HK-2 (cell line): ENCODE measurements around the gene NR4A1.
A peak's percentile ranks its signal among the peaks of the same experiment; 100 is the strongest.

Source experiments
- DNase-seq: peaks from one replicate; pipeline ENCODE4 v3.0.0-alpha.2; 2018; ENCODE audit not compliant: unreplicated experiment

Gene NR4A1

GRCh38 chr12:52079576-52080402, 28.5 kb downstream of the NR4A1 start, which contains the start of gene SMIM41:
Gene SMIM41 (plus strand): TSS chr12:52079704. CDS start chr12:52079780, 76 bp downstream.
- no peak for DNase-seq

GRCh38 chr12:52080403-52081251, 29.4 kb downstream of the NR4A1 start:
- no peak for DNase-seq

GRCh38 chr12:52081263-52081733, 30.1 kb downstream of the NR4A1 start:
- no peak for DNase-seq

- no peak for DNase-seq
Measured at GRCh38 chr12:52082026-52082668, 30.9 kb downstream of the NR4A1 start.

- DNase-seq: no peak
Measured at GRCh38 chr12:52082669-52082987, 31.4 kb downstream of the NR4A1 start.

- peak; percentile 42 for DNase-seq
Measured at GRCh38 chr12:52082988-52083637, 31.9 kb downstream of the NR4A1 start.

- no peak for DNase-seq
Measured at GRCh38 chr12:52083638-52083996, 32.4 kb downstream of the NR4A1 start.

GRCh38 chr12:52084491-52085231, 33.4 kb downstream of the NR4A1 start:
- DNase-seq: no peak

- no peak for DNase-seq
Measured at GRCh38 chr12:52085682-52086180, 34.5 kb downstream of the NR4A1 start.

- no peak for DNase-seq
Measured at GRCh38 chr12:52086366-52086765, 35.1 kb downstream of the NR4A1 start.

GRCh38 chr12:52086944-52087835, 35.9 kb downstream of the NR4A1 start:
- no peak for DNase-seq

- DNase-seq: no peak
Measured at GRCh38 chr12:52087961-52088820, 36.9 kb downstream of the NR4A1 start.

- no peak for DNase-seq
Measured at GRCh38 chr12:52089491-52089890, 38.2 kb downstream of the NR4A1 start.

GRCh38 chr12:52090291-52090690, 39.0 kb downstream of the NR4A1 start:
- DNase-seq: no peak

GRCh38 chr12:52091061-52091460, 39.8 kb downstream of the NR4A1 start:
- DNase-seq: no peak

GRCh38 chr12:52091869-52092268, 40.6 kb downstream of the NR4A1 start:
- no peak for DNase-seq

- DNase-seq: no peak
Measured at GRCh38 chr12:52093346-52093745, 42.1 kb downstream of the NR4A1 start.

GRCh38 chr12:52096332-52097044, 45.2 kb downstream of the NR4A1 start:
- no peak for DNase-seq
